ENCODE results near the gene EPHA5. TPM values are rescaled to one million over a fixed set of nuclear protein-coding genes. Genes with fewer than 3 reads are reported as not detected.

EPHA5 gene
- total RNA-seq, 1 experiment from 2014 or later, result not detected

DNA sequence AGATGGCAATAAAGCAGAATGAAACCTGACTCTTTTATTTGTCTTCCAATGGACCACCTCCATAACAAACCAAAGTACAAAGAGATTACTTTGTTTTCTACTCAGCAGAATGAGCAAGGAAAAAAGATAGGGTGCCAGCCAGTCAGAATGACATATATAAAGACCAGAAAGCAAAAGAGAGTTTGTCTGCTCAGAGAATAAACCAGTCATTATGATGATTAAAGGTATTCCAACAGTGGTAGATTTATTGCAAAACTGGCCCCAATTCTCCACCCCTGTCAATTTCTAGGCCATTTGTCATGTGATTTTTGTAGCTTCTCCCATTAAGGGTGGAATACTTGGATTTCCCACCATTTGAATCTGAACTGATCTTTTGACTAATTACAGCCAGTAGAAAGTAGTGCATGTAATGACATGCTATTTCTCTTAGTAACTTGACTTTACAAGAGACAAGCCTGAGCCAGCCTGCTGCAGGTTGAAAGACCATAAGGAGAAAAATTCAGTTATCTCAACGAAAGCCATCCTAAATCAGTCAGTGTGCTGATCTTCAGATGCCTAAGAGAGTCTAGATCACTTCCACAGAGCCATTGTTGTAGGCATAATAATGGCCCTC is 203.1 kb downstream of the EPHA5 start:
- Histone ChIP-seq H3K27ac (ENCODE audit: low read depth, low read length) (no peak overlapping the region), H3K27me3 (ENCODE audit: insufficient read depth, low read length) (no peaks in the 10 kb centered on the region), H3K9me3 (ENCODE audit: control insufficient read depth in 1 of 2, insufficient read depth in 1 of 2, low read depth in 1 of 2, low read length in 2 of 2) (peaks cover 0 to 31% of the 10 kb centered on the region in 2 experiments; a peak in 3 of 4 replicates), H4K20me1 (ENCODE audit: insufficient read depth) (no peaks in the 10 kb centered on the region), H3K36me3 (ENCODE audit: control insufficient read depth in 1 of 2, insufficient read depth in 2 of 2, low read length in 2 of 2) (no peaks in the 10 kb centered on the region), H3K4me2 (ENCODE audit: low read length) (no peak overlapping the region), H3K4me3 (replicated peaks in 1 of 2; ENCODE audit: low read depth in 1 of 2, low read length in 2 of 2) (no peak overlapping the region), H3K9me2 (ENCODE audit: insufficient read depth) (no peaks in the 10 kb centered on the region), H3K4me1 (ENCODE audit: control insufficient read depth in 1 of 2, insufficient read depth in 2 of 2, low read length in 2 of 2) (no peaks in the 10 kb centered on the region), H3K79me2 (ENCODE audit: insufficient read depth, low read length) (no peaks in the 10 kb centered on the region), H2AFZ (ENCODE audit: low read depth, low read length, poor library complexity, severe bottlenecking) (no peak overlapping the region), H3K9ac (ENCODE audit: low read length) (no peak overlapping the region)
- ChIA-PET CTCF (no interaction called here), RAD21 (ENCODE audit: low non-redundant PET in 1 of 2, low total read pairs in 2 of 2, uncharacterized antibody in 2 of 2, unreplicated experiment in 2 of 2) (no interaction called here), POLR2A (no interaction called here)
- no peak for ATAC-seq
- no TSS peak for BruUV-seq (replicated peaks)
- intact Hi-C loops (cut with micrococcal nuclease), result no loop called here
- TF ChIP-seq FOSL1 (IDR thresholded peaks at IDR 0.05; ENCODE audit: low read depth) (no peak), EGR1 (IDR thresholded peaks at IDR 0.05; ENCODE audit: low read depth) (no peak), ZNF274 (IDR thresholded peaks at IDR 0.05; ENCODE audit: low read depth, low read length) (no peak), POLR2A (IDR thresholded peaks at IDR 0.05; ENCODE audit: borderline replicate concordance, extremely low read depth, insufficient read depth, insufficient read length) (no peak), RAD21 (IDR thresholded peaks at IDR 0.05; ENCODE audit: low read depth) (no peak), JUND (IDR thresholded peaks at IDR 0.05) (no peak), CBX3 (IDR thresholded peaks at IDR 0.05; ENCODE audit: low read depth) (no peak), SIN3A (IDR thresholded peaks at IDR 0.05; ENCODE audit: low read depth) (no peak), ELF1 (IDR thresholded peaks at IDR 0.05; ENCODE audit: borderline replicate concordance, low read depth) (no peak)
- TF ChIP-seq, protein P1, sequence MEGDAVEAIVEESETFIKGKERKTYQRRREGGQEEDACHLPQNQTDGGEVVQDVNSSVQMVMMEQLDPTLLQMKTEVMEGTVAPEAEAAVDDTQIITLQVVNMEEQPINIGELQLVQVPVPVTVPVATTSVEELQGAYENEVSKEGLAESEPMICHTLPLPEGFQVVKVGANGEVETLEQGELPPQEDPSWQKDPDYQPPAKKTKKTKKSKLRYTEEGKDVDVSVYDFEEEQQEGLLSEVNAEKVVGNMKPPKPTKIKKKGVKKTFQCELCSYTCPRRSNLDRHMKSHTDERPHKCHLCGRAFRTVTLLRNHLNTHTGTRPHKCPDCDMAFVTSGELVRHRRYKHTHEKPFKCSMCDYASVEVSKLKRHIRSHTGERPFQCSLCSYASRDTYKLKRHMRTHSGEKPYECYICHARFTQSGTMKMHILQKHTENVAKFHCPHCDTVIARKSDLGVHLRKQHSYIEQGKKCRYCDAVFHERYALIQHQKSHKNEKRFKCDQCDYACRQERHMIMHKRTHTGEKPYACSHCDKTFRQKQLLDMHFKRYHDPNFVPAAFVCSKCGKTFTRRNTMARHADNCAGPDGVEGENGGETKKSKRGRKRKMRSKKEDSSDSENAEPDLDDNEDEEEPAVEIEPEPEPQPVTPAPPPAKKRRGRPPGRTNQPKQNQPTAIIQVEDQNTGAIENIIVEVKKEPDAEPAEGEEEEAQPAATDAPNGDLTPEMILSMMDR (IDR thresholded peaks at IDR 0.05 in 2 of 3, conservative IDR thresholded peaks at IDR 0.05 in 1 of 3; ENCODE audit: borderline replicate concordance in 1 of 3, insufficient read depth in 1 of 3, low read depth in 2 of 3, low read length in 2 of 3), result no peak
- no peak for DNase-seq (ENCODE audit: low read depth, low spot score)

Measured in HCT116 (cell line).